DMS114 treated with DMSO at 0.1 percent for 48 hours (cell line): ENCODE results near the gene DERA.
"Not testable (repeated sequence)": the region's sequence is repeated elsewhere in the genome, so short reads cannot be mapped to it uniquely, and the experiment has no call there.

ENCODE experiments used
- DNase-seq: peaks from one replicate; lab custom pipeline; 2025; ENCODE audit not compliant: unreplicated experiment; lab: John Stamatoyannopoulos, UW

DERA gene

DNA sequence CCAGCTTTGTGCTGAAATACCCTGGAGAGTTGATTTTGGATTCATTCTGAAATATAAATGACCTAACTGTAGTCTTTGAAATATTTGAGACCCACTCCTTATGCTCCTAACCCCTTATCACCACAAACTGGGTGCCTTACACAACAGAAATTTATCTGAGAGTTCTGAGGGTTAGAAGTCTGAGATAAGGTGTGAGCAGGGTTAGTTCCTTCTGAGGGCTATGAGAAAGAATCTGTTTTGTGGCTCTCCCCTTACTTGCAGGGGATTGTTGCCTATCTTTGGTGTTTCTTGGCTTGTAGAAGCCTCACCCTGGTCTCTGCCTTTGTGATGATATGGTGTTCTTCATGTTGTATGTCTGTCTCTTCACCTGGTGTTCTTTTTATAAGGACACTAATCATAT lies 91.7 kb downstream of the DERA start:
- DNase-seq: no peak

DNA sequence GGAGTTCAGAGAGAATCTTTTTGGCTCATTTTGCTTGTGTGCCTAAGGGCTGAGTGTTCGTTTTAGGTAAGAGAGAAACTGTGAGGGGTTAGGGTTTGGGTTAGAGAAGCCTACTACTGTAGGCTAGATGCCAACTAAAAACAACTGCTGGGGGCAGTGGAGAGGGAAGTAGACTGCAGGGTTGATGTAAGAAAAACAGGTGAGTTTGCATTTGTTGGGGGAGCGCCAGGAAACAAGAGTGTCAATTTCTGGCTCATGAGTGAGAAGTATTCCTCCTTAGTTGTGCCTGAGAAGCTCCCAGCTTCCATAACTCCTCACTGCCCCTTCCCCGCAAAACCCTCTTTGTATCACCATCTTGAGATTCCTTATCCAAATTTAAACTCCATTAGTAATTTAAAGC lies 92.3 kb downstream of the DERA start:
- DNase-seq: no peak

DNA sequence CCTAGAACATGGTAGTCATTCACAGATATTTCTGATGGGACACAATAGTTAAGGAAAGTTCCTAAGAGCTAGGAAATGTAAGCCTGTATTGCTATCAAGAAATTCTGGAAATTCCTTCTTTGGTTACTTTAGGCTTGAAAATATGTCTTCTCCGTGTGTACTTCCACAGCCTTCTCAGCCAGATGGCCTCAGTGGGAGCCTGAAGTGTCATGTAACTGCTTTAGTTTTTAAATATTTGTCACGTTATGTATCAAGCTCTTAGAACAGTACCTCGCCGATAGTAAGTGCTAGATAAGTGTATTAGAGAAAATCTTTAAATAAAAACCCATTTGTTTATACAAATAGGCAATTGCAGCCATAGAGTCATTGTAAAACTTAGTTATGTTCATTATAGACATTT lies 95.6 kb downstream of the DERA start:
- DNase-seq: no peak

DNA sequence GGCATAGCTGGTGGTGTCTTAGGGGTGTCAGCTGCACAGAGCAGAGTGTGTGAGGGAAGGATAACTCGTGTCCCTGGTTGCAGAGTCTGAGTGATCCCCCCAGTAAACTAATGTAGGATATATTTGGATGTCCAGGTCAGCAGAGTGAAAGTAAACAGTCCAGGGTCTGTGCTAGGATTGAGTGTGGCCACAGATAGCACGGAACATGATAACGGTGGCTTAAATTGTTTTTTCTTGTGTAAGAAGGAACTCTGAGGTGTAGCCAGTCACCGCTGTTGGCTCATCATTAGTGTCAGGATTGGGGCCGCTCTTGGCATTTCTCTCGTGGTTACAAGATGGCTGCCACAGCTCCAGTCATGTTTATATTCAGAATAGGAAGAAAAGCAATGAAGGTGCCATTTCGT lies 97.3 kb downstream of the DERA start:
- DNase-seq: no peak

DNA sequence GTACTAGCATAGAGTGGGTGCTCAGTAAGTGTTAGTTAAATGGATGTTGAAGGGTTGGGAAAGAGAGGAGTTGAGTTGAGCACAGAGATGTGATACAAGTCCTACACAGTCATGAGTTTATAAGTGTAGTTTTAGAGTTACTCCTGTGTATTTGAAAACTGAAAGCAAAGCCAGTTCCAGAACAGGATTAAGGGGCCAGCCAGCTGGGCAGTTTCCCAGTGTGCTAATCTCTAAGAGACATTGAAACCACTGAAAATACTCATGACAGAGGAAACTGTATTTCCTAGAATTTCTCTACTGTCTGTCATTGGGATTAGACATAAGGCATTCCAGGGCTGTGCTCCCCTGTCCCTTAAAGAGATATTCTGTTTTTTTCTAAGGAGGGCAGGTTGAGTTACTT lies 101.0 kb downstream of the DERA start:
- DNase-seq: no peak

DNA sequence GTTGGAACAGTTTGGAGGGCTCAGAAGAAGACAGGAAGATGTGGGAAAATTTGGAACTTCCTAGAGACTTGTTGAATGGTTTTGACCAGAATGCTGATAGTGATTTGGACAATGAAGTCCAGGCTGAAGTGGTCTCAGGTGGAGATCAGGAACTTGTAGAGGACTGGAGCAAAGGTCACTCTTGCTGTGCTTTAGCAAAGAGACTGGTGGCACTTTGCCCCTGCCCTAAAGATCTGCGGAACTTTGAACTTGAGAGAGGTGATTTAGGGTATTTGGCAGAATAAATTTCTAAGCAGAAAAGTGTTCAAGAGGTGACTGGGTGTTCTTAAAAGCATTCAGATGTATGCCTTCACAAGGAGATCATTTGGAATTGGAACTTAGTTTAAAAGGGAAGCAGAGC lies 102.6 kb downstream of the DERA start:
- not testable (repeated sequence) for DNase-seq

DNA sequence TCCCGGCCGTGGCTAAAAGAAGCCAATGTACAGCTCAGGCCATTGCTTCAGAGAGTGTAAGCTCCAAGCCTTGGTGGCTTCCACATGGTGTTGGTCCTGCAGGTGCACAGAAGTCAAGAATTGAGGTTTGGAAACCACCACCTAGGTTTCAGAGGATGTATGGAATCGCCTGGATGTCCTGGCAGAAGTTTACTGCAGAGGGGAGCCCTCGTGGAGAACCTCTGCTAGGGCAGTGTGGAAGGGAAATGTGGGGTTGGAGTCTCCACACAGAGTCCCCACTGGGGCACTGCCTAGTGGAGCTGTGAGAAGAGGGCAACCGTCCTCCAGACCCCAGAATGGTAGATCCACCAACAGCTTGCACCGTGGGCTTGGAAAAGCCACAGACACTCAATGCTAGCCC lies 103.3 kb downstream of the DERA start:
- DNase-seq: not testable (repeated sequence)

DNA sequence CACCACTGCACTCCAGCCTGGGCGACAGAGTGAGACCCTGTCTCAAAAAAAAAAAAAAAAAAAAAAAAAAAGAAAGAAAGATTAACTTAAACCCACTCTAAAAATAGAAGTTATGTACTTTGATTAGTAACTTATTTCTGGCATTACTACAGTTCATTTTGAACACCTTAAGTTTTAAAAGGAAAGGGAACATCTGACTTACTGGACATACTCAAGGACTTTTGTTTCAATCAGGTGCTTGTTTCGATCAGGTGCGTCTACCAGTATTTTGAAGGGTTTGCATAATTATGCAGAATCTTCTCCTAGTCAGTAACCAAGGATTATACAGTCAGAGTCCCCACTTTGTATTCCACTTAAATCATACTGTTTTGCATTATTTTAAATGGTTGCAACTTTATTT lies 105.6 kb downstream of the DERA start:
- DNase-seq: no peak

DNA sequence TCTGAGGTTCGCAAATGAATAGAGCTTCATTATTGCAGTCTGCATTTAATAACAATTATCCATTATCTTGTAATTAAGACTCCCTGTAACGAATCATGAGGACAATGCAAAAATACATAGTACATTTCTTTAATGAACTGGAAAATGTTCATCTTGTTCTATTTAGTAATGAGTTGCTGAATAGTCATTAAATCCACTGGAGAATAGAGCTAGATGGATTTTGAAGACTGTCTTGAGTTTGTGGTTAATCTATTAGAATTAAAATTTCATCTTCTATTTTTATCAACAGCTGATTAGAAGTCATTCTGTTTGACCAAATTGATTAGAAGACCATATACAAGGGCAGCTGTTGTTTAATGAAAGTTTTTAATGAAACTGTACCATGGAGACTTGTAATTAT lies 107.2 kb downstream of the DERA start:
- DNase-seq: no peak

DNA sequence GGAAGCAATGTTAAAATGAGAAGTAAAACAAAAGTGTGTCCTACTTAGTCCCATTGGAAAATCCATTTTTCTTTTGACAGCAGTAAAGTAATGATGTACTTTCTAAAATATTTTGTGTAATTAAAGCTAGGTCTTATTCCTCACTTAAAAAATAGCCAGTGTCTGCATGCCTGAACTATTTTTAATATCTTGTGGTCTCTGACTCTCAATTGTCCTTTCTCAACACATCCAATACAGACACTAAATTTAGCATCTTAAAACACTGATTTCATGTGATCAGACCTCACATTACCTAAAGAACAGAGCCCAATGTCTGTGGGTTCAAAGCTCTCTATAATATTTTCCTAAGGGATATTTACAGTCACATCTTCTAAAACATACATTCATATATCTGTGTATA lies 108.0 kb downstream of the DERA start:
- no peak for DNase-seq

DNA sequence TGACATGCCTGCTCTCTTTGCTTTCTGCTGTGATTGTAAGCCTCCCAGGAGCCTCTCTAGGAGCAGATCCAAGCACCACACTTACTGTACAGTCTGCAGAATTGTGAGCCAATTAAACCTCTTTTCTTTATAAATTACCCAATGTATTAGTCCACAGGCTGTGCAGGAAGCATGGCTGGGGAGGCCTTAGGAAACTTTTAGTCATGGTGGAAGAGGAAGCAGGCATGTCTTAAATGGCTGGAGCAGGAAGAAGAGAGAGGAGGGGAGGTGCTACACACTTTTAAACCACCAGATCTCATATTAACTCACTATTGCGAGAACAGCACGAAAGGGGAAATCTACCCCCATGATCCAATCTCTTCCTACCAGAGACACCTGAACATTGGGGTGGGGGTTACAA lies 108.9 kb downstream of the DERA start:
- DNase-seq: no peak

DNA sequence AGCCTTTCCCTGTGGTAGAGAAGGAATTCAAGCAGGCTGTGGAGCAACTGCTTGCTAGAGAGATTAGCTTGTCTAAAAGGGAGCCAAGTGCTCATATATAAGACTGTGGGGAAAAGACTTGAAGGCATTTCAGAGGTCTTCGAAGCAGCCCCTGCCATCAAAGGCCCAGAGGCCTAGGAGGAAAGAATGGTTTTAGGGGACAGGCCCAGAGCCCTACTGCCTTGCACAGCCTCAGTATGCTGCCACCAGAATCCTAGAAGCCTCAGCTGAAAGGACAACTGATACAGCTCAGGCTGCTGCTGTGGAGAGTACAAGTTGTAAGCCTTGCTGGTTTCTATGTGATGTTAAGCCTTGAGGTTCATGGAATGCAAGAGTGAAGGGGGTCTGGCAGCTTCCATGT lies 109.9 kb downstream of the DERA start:
- no peak for DNase-seq

DNA sequence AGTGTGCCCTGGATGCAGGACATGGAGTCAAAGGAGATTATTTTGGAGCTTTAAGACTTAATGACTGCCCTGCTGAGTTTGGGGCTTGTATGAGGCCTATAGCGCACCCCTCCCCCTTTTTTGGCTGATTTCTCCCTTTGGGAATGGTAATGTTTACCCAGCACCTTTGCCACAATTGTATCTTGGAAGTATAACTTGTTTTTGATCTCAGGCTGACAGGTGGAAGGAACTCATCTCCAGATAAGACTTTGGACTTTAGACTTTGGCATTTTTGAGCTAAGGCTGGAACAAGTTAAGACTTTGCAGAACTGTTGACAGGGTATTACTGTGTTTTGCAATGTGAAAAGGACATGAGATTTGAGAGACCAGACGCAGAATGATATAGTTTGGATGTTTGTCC lies 110.5 kb downstream of the DERA start:
- no peak for DNase-seq

DNA sequence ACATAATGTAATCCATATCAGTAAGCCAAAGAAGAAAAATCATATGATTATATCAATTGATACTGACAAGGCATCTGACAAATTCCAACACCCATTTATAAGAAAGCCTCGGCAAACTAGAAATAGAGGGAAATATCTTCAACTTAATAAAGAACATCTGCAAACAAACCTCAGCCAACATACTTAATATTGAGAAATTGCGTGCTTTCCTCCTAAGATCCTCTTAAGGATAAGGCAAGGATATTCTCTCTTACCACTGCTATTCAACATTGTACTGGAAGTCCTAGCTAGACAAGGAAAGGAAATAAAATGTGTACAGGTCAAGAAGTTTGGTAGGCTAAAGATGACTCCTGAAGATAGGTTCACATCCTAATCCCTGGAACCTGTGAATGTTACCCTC lies 115.9 kb downstream of the DERA start:
- DNase-seq: no peak

DNA sequence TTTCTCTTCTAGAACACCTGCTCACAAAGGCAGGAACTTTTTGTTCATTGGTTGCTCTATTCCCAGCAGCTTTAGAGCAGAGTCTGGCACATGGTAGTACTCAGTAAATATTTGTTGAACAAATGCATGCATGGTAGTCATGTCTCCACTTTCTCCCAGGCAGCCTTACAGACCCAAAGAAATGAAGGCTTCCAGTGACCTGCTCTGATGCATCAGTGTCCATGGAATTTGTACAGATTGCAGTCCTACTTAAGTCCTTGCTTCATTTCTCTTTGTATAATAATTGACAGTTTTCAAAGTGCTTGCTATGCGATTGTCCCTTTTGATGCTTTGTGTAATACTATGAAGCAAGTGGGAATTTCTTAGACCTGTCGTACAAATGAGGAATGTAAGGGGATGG lies 119.6 kb downstream of the DERA start:
- no peak for DNase-seq

DNA sequence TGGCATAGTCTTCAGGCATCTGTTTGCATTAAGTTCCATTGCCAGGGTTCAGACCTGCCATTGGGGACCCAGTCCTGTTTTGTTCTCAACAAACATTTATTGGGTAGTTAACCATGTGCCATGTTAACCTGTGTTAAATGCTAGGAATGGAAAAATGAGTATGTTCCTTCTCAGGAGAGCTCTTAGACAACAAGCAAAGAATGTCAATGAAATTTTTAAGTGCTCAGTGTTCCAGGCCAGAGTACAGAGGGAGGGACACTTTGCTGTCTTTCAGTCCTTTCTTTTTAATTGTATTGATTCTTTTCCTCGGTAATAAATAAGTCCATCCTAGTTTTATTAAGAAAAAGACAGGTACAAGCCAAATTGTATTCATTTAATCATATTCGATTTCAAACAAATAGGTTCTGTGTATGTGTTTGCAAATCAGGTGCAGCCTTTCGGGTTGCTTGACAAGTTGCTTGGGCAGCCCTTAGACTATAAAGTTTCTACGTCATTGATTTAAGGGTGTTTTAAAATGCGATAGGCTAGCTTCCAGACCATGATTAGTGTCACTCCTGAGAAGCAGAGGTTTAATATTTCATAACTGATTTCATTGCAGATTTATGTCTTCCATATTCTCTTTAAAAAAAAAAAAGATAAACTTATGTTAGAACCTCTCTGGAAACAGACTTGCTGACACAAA lies 123.1 kb downstream of the DERA start:
- no peak for DNase-seq

DNA sequence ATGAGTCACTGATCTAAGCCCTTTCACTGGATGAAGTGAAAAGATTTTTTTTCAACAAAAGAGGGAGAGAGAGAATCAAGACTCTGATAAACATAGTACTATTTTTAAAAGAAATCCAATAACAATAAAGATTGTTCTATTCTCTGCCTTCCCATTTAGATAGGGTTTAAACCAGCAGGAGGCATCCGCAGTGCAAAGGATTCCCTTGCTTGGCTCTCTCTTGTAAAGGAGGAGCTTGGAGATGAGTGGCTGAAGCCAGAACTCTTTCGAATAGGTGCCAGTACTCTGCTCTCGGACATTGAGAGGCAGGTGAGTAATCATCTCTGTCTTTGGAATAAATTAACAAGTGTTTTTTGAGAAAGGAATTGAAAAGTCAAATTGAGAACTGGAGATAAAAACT lies 124.9 kb downstream of the DERA start:
- DNase-seq: no peak

DNA sequence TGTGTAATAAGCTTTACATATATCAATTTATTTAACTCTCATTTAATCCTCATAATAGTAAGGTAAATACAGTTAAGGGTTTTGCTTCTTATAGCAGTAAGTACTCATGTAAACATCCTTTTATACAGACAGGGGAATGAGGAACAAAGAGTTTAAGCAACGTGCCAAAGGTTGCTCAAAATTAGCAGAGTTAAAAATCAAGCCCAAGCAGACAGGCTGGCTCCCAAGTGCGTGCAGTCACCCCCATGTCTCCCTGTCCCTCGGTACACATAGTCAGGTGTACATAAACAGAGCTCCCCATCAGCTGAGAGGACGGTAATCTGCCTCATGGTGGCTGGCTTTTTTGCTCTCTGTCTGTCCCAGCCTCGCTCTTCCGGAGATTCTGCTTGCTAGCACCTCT lies 126.4 kb downstream of the DERA start:
- no peak for DNase-seq

DNA sequence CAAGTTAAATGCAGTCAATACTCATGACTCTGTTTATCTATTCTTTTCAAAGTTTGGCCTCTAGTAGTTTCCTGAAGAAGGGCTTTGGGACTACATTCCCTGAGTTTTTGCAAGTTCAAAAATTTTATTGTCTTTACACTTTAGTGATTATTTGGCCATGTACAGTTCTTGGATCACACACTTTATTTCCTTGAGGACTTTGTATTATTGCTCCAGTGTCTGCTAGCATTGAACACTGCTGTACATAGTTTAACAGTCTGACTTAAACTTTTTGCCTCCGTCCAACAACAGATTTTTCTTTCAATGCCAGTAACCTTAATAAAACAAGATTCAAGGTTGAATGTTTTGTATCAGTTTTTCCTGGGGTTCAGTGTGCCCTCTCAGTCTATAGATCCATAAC lies 132.3 kb downstream of the DERA start:
- DNase-seq: no peak

DNA sequence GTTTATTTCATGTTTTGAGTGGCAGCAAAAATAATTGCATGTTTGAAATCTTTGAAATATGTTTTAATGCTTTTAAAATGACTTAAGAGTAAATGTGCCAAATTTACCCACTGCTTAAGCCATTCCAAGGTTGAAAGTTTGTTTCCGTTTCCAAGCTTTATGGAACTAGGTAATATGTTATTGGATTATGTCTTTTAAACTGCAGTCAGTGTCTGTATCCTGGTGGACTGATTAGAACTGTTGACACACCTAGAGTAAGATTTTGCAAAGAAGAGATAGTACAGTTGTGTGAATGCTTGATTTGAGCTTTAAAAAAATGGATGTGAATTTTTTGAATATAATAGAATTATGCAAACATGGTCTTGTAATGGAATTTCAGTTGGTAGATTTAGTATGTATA lies 135.1 kb downstream of the DERA start:
- DNase-seq: no peak

DNA sequence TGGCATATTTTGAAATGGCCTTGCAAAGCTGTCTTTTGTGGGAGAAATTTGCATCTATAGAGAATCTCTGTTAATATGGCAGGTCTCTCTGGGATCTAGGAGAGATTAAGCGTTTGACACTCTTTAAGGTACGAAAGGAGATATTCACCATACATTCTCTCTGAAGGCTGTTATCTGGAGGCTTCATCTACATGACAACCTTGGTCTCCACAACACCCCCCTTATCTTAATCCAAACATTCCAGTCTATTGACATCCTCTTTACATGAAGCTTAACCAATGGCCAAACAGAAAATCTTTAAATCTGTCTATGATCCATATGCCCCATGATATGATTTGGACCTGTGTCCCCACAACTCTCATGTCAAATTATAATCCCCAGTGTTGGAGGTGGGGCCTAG lies 137.4 kb downstream of the DERA start:
- DNase-seq: no peak

DNA sequence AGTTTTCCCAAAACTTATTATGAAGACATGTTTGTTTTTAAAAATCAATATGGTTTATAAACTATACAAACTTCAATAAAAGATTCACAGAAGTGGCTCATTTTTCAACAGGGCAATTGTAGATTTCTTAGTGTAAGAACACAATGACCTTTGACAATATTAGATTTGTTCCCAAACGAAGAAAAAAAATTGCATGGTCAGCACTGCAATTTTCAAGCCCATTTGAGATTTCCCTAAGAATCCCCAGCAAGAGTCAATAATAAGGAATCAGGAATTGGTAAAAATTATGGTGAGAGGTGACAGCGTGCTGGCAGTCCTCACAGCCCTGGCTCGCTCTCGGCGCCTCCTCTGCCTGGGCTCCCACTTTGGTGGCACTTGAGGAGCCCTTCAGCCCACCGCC lies 145.8 kb downstream of the DERA start:
- no peak for DNase-seq

DNA sequence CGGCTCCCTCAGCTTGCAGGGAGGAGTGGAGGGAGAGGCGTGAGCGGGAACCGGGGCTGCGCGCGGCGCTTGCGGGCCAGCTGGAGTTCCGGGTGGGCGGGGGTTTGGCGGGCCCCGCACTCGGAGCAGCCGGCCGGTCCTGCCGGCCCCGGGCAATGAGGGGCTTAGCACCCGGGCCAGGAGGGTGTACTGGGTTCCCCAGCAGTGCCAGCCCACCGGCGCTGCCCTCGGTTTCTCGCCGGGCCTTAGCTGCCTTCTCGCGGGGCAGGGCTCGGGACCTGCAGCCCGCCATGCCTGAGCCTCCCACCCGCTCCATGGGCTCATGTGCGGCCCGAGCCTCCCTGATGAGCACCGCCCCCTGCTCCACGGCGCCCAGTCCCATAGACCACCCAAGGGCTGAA lies 146.2 kb downstream of the DERA start:
- not testable (repeated sequence) for DNase-seq

DNA sequence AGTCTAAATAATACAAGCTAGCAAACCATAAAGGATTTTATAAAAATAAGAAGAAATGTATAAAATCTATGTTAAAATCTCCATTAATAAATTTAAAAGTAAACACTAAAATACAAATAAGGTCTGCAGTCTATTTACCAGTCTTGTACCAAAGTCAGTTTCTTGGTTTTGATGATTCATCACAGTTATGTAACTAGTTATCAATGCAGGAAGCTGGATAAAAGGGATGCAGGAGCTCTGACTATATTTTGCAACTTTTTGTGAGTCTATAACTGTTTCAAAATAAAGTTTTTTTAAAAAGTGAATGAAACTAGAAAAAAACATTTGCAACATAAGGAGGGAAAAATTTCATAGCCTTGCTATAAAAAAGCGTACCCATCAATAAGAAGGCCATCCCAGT lies 151.5 kb downstream of the DERA start:
- DNase-seq: no peak
